RWPE1 (cell line): ENCODE data around the gene BCAT1.

Experiments
- CTCF ChIA-PET: fragments of 350-600 bp; sonication (Branson Sonifier 250); formaldehyde crosslinking; extraction: SDS; loops from one replicate; lab custom pipeline; 2021; lab: Yijun Ruan, JAX
- POLR2A ChIA-PET: fragments of 400-600 bp; formaldehyde crosslinking; extraction: SDS; loops from one replicate; lab custom pipeline; 2020; ENCODE audit warnings: antibody characterized with exemption; ENCODE audit not compliant: low non-redundant PET; lab: Yijun Ruan, JAX
- DNase-seq: peaks from one replicate; pipeline ENCODE4 v3.0.0; 2012; ENCODE audit warnings: low spot score
- H3K27ac ChIP-seq: fragments of 450-650 bp; 2 replicates; pipeline ENCODE4 v1.5.1; 2017
- CTCF ChIP-seq: fragments of 450-650 bp; conservative IDR thresholded peaks from 2 replicates; pipeline ENCODE4 v1.5.1; 2017; ENCODE audit warnings: low read depth, mild to moderate bottlenecking

The BCAT1 gene

GRCh38 chr12:24770334-24770733, 178.6 kb downstream of the BCAT1 start:
- POLR2A ChIA-PET, result no interaction called here
- no peak overlapping the region for H3K27ac ChIP-seq
- DNase-seq, result no peak
- CTCF ChIA-PET, result no interaction called here
- no peak for TF ChIP-seq CTCF

GRCh38 chr12:24769682-24770081, 179.2 kb downstream of the BCAT1 start:
- DNase-seq, result no peak
- TF ChIP-seq CTCF, result no peak
- CTCF ChIA-PET, result no interaction called here
- no peak overlapping the region for H3K27ac ChIP-seq
- POLR2A ChIA-PET, result no interaction called here

- CTCF ChIA-PET, result interaction anchor here (0.5 to 0.6 kb wide), 2 partner anchors 39 to 83 kb away, joined by 3 to 4 read pairs; no protein-coding TSS in a partner anchor
- POLR2A ChIA-PET, result no interaction called here
- H3K27ac ChIP-seq, result no peak overlapping the region
- no peak for DNase-seq
- TF ChIP-seq CTCF, result no peak
Observed at GRCh38 chr12:24768415-24768814, 180.5 kb downstream of the BCAT1 start.

- POLR2A ChIA-PET, result no interaction called here
- H3K27ac ChIP-seq, result no peak overlapping the region
- CTCF ChIA-PET, result no interaction called here
- TF ChIP-seq CTCF, result no peak
- no peak for DNase-seq
Observed at GRCh38 chr12:24767016-24767415, 181.9 kb downstream of the BCAT1 start.

GRCh38 chr12:24764712-24765111, 184.2 kb downstream of the BCAT1 start:
- no peak overlapping the region for H3K27ac ChIP-seq
- CTCF ChIA-PET, result no interaction called here
- TF ChIP-seq CTCF, result no peak
- POLR2A ChIA-PET, result no interaction called here
- no peak for DNase-seq

GRCh38 chr12:24760606-24761378, 188.1 kb downstream of the BCAT1 start:
- H3K27ac ChIP-seq, result no peak overlapping the region
- CTCF ChIA-PET, result no interaction called here
- POLR2A ChIA-PET, result no interaction called here
- DNase-seq, result no peak
- no peak for TF ChIP-seq CTCF
